GM12878 (cell line): ENCODE measurements around the gene MROH2B. TPM values are rescaled to one million over a fixed set of nuclear protein-coding genes. Genes with fewer than 3 reads are reported as not detected.

Experiments used
- ATAC-seq: fragments of 200-7000 bp; cut with Tn5 transposase; 3 replicates; pipeline ENCODE4 v1.9.1; 2020; ENCODE audit warnings: mild to moderate bottlenecking, moderate library complexity
- BruUV-seq: library from RNA; stranded (reverse); fragments of 400-500 nt; replicated peaks from 2 replicates; lab custom pipeline; 2021; lab: Mats Ljungman, UMichigan
- CTCF ChIA-PET: fragments of 300-600 bp; sonication (Branson Sonifier 250); formaldehyde crosslinking; extraction: SDS; loops from one replicate; lab custom pipeline; 2021; ENCODE audit warnings: inconsistent platforms; lab: Yijun Ruan, JAX
- POLR2A ChIA-PET: fragments of 350-600 bp; formaldehyde crosslinking; extraction: SDS; loops from one replicate; lab custom pipeline; 2021; ENCODE audit warnings: inconsistent platforms; lab: Charles Lee
- RAD21 ChIA-PET: fragments of 300-600 bp; sonication (Branson Sonifier 250); formaldehyde crosslinking; loops from one replicate; lab custom pipeline; 2023; ENCODE audit warnings: antibody characterized with exemption; ENCODE audit not compliant: unreplicated experiment; lab: Charles Lee
- SMC1A ChIA-PET: fragments of 300-600 bp; sonication (Branson Sonifier 250); formaldehyde crosslinking; loops from one replicate; lab custom pipeline; 2023; ENCODE audit not compliant: unreplicated experiment, uncharacterized antibody; lab: Charles Lee
- DNase-seq: peaks from one replicate; pipeline ENCODE4 v3.0.0-alpha.2; 2011; ENCODE audit warnings: low read depth, low spot score
- FAIRE-seq: peaks from 3 replicates; lab custom pipeline; 2011; peaks lifted over from hg19 to GRCh38; lab: Jason Lieb, UNC
- H2AFZ ChIP-seq: 2 replicates; pipeline ENCODE4 v1.6.0; 2011; ENCODE audit warnings: low read depth, low read length, control low read depth; ENCODE audit not compliant: control insufficient read depth
- H3K27ac ChIP-seq: 2 replicates; pipeline ENCODE4 v1.5.1; 2011; ENCODE audit warnings: control low read depth; ENCODE audit not compliant: control insufficient read depth, insufficient read depth
- H3K27me3 ChIP-seq, 2 experiments: replicated peaks in 1 of 2; 2 replicates each; pipeline versions ENCODE4 v1.6.0 to v1.6.1; 2011; ENCODE audit warnings: low read length in 1 of 2; ENCODE audit not compliant: control insufficient read depth in 2 of 2, insufficient read depth in 2 of 2
- H3K36me3 ChIP-seq, 2 experiments: 2 replicates each; pipeline ENCODE4 v1.5.1; 2011; ENCODE audit warnings: low read length in 1 of 2; ENCODE audit not compliant: control insufficient read depth in 2 of 2, insufficient read depth in 2 of 2
- H3K4me1 ChIP-seq: 2 replicates; pipeline ENCODE4 v1.6.1; 2011; ENCODE audit warnings: mild to moderate bottlenecking, low read length, moderate library complexity, mixed read lengths; ENCODE audit not compliant: control insufficient read depth, insufficient read depth
- H3K4me2 ChIP-seq: 2 replicates; pipeline ENCODE4 v1.6.0; 2011; ENCODE audit warnings: control low read depth; ENCODE audit not compliant: control insufficient read depth, insufficient read depth
- H3K4me3 ChIP-seq: fragments of 200-600 bp; sonication (generic); 2 replicates; pipeline ENCODE4 v1.5.1; 2016
- H3K79me2 ChIP-seq: 2 replicates; pipeline ENCODE4 v1.6.0; 2011; ENCODE audit warnings: low read length; ENCODE audit not compliant: control insufficient read depth, insufficient read depth
- H3K9ac ChIP-seq: 2 replicates; pipeline ENCODE4 v1.8.0; 2011; ENCODE audit warnings: low read length, control low read depth, mixed read lengths; ENCODE audit not compliant: control insufficient read depth, insufficient read depth
- H3K9me3 ChIP-seq: replicated peaks from 3 replicates; pipeline ENCODE4 v1.5.1; 2011; ENCODE audit warnings: mild to moderate bottlenecking, low read length; ENCODE audit not compliant: control insufficient read depth, insufficient read depth
- H4K20me1 ChIP-seq: 2 replicates; pipeline ENCODE4 v1.6.0; 2011; ENCODE audit not compliant: control insufficient read depth, insufficient read depth
- ASH2L ChIP-seq: fragments of 300-600, 200-600 bp; sonication (generic); IDR thresholded peaks from 2 replicates; pipeline ENCODE4 v1.6.1; 2017; ENCODE audit warnings: low read depth, mild to moderate bottlenecking, borderline replicate concordance
- CEBPB ChIP-seq, 2 experiments: fragments of 150-350 bp in 1 of 2; IDR thresholded peaks; 2 replicates each; pipeline ENCODE4 v1.6.1; 2012 to 2014; ENCODE audit warnings: low read depth in 2 of 2, low read length in 2 of 2, borderline replicate concordance in 1 of 2, inconsistent platforms in 1 of 2
- IKZF2 ChIP-seq, 2 experiments: fragments of 450-650 bp; IDR thresholded peaks; 2 replicates each; pipeline ENCODE4 v1.6.1; 2017; ENCODE audit warnings: mild to moderate bottlenecking in 2 of 2, moderate library complexity in 2 of 2
- NFYA ChIP-seq: IDR thresholded peaks from 2 replicates; pipeline ENCODE4 v1.6.1; 2011; ENCODE audit warnings: low read depth, mild to moderate bottlenecking, low read length, improper control_type of control experiment, borderline replicate concordance
- WRNIP1 ChIP-seq: IDR thresholded peaks from 2 replicates; pipeline ENCODE4 v1.6.1; 2011; ENCODE audit warnings: low read depth, low read length, improper control_type of control experiment, borderline replicate concordance
- WGBS: methylation state at CpG from one replicate; pipeline ENCODE4 v1.1.6; 2016; ENCODE audit warnings: low lambda C conversion rate; ENCODE audit not compliant: insufficient replicate concordance, insufficient coverage; ENCODE audit errors: missing lambda C conversion rate; 5-methylcytosine and 5-hydroxymethylcytosine counted together
- in situ Hi-C: fragments of 300-500 bp; cut with MboI; formaldehyde crosslinking; loops from 9 replicates; pipeline ENCODE4 v1.14.3; 2018; ENCODE audit warnings: mixed read lengths
- intact Hi-C: fragments of 100-400 bp; cut with micrococcal nuclease; formaldehyde crosslinking; loops from one replicate; pipeline ENCODE4 v1.14.2; 2022; ENCODE audit not compliant: unreplicated experiment
- polyA plus RNA-seq, 11 experiments: library from polyadenylated mRNA; depleted of rRNA in 4 of 11; unstranded in 6 of 11; stranded (reverse) in 5 of 11; fragments of >200 nt; fragmentation: Nextera tagmentation in 4 of 11; fragmentation: Illumina TruSeq in 1 of 11; extraction: Ambion mirVana in 4 of 11; extraction: Trizol in 1 of 11; gene quantifications; 1 replicate in 1 of 11; 2 replicates in 10 of 11; pipeline versions ENCODE4 v1.2.1 to v1.2.3, GENCODE V29; 2011 to 2016; ENCODE audit warnings: inconsistent platforms in 2 of 11, missing spikeins in 2 of 11, low read depth in 1 of 11
- total RNA-seq, 4 experiments: library from RNA; depleted of rRNA in 3 of 4; stranded (reverse); fragments of >200 nt in 3 of 4; fragmentation: Illumina TruSeq in 1 of 4; extraction: Trizol in 1 of 4; gene quantifications; 2 replicates each; pipeline versions ENCODE4 v1.2.1 to v1.2.3, GENCODE V29; 2013 to 2021
- TF ChIP-seq, protein P1 (sequence below): fragments of 450-650 bp; IDR thresholded peaks from 2 replicates; pipeline ENCODE4 v1.6.1; 2014; ENCODE audit warnings: mild to moderate bottlenecking
- TF ChIP-seq, protein P2 (sequence below): fragments of 450-650 bp; IDR thresholded peaks from 2 replicates; pipeline ENCODE4 v1.6.1; 2017; ENCODE audit warnings: mild to moderate bottlenecking, moderate library complexity
- TF ChIP-seq, protein P3 (sequence below): fragments of 150-350 bp; IDR thresholded peaks from 2 replicates; pipeline ENCODE4 v1.6.1; 2014; ENCODE audit warnings: mild to moderate bottlenecking, low read depth, low read length
- TF ChIP-seq, protein P4 (sequence below): IDR thresholded peaks from 2 replicates; pipeline ENCODE4 v1.6.1; 2011; ENCODE audit warnings: borderline replicate concordance, low read depth, mild to moderate bottlenecking, moderate library complexity, mixed read lengths, low read length; ENCODE audit not compliant: insufficient read depth; ENCODE audit errors: extremely low read length
- TF ChIP-seq, protein P5 (sequence below): fragments of 450-650 bp; IDR thresholded peaks from 2 replicates; pipeline ENCODE4 v1.6.1; 2016; ENCODE audit warnings: mild to moderate bottlenecking, moderate library complexity, borderline replicate concordance

The MROH2B gene
- total and polyA plus RNA-seq, 10 of the 15 experiments (the other 5 are each of a cell fraction or from before 2014, with no cell fraction given) = not detected

DNA sequence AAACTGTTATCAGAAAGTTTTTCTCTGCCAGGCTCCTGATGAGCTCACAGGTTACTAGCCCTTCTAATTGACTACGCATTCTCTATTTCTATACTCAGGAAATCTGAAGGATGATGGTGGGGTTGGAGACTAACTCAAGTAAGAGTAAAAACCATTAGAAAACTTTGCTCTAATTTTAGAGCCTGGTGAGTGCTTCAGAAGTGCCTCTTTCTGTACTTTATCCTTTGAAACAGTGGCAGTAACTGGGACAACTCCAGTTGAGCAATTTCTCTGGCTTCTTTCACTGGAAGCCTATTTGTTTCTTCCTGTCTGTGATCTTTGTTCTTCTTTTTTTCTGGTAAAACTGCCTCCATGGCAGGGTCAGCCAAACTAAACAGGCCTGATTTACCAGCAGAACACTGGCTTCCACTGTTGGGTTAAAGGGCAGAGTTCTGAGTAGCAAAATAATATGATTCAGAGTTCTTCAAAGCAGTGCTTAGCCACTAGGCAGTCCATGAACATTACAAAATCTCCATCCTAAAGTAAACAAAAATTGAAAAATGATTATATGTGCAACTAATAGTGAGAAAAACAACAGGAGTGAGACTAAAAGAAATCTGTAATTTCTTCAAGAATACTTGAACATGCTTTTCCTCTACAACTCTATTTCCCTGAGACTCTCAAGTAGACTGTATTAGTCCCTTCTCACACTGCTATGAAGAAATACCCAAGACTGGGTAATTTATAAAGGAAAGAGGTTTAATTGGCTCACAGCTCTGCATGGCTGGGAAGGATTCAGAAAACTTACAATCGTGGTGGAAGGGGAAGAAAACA, 79.8 kb downstream of the MROH2B start:
- ChIA-PET RAD21 (no interaction called here), POLR2A (no interaction called here), CTCF (no interaction called here), SMC1A (no interaction called here)
- in situ Hi-C loops (no loop called here), intact Hi-C loops (no loop called here)
- H3K4me2 ChIP-seq = no peak overlapping the region
- 0% methylated on average over 2 of the region's 2 CpGs for WGBS
- no peak for DNase-seq
- no peaks in the 10 kb centered on the region for H3K27me3 ChIP-seq
- ATAC-seq = no peak
- H3K79me2 ChIP-seq = no peaks in the 10 kb centered on the region
- H3K27ac ChIP-seq = no peak overlapping the region
- no peaks in the 10 kb centered on the region for H3K36me3 ChIP-seq
- no peak overlapping the region for H3K9ac ChIP-seq
- H2AFZ ChIP-seq = no peak overlapping the region
- H3K4me1 ChIP-seq = no peaks in the 10 kb centered on the region
- no peak for FAIRE-seq
- no TSS peak for BruUV-seq
- no peak overlapping the region for H3K4me3 ChIP-seq
- H3K9me3 ChIP-seq = no peaks in the 10 kb centered on the region
- no peaks in the 10 kb centered on the region for H4K20me1 ChIP-seq
- TF ChIP-seq, protein P1, sequence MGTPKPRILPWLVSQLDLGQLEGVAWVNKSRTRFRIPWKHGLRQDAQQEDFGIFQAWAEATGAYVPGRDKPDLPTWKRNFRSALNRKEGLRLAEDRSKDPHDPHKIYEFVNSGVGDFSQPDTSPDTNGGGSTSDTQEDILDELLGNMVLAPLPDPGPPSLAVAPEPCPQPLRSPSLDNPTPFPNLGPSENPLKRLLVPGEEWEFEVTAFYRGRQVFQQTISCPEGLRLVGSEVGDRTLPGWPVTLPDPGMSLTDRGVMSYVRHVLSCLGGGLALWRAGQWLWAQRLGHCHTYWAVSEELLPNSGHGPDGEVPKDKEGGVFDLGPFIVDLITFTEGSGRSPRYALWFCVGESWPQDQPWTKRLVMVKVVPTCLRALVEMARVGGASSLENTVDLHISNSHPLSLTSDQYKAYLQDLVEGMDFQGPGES = no peak
- TF ChIP-seq NFYA (no peak), ASH2L (no peak), IKZF2 (IDR thresholded peaks at IDR 0.05) (no peak), CEBPB (IDR thresholded peaks at IDR 0.05; ENCODE audit: borderline replicate concordance in 1 of 2, low read depth in 2 of 2, low read length in 2 of 2) (no peak), WRNIP1 (no peak)
- TF ChIP-seq, protein P2, sequence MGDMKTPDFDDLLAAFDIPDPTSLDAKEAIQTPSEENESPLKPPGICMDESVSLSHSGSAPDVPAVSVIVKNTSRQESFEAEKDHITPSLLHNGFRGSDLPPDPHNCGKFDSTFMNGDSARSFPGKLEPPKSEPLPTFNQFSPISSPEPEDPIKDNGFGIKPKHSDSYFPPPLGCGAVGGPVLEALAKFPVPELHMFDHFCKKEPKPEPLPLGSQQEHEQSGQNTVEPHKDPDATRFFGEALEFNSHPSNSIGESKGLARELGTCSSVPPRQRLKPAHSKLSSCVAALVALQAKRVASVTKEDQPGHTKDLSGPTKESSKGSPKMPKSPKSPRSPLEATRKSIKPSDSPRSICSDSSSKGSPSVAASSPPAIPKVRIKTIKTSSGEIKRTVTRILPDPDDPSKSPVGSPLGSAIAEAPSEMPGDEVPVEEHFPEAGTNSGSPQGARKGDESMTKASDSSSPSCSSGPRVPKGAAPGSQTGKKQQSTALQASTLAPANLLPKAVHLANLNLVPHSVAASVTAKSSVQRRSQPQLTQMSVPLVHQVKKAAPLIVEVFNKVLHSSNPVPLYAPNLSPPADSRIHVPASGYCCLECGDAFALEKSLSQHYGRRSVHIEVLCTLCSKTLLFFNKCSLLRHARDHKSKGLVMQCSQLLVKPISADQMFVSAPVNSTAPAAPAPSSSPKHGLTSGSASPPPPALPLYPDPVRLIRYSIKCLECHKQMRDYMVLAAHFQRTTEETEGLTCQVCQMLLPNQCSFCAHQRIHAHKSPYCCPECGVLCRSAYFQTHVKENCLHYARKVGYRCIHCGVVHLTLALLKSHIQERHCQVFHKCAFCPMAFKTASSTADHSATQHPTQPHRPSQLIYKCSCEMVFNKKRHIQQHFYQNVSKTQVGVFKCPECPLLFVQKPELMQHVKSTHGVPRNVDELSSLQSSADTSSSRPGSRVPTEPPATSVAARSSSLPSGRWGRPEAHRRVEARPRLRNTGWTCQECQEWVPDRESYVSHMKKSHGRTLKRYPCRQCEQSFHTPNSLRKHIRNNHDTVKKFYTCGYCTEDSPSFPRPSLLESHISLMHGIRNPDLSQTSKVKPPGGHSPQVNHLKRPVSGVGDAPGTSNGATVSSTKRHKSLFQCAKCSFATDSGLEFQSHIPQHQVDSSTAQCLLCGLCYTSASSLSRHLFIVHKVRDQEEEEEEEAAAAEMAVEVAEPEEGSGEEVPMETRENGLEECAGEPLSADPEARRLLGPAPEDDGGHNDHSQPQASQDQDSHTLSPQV = no peak
- TF ChIP-seq, protein P3, sequence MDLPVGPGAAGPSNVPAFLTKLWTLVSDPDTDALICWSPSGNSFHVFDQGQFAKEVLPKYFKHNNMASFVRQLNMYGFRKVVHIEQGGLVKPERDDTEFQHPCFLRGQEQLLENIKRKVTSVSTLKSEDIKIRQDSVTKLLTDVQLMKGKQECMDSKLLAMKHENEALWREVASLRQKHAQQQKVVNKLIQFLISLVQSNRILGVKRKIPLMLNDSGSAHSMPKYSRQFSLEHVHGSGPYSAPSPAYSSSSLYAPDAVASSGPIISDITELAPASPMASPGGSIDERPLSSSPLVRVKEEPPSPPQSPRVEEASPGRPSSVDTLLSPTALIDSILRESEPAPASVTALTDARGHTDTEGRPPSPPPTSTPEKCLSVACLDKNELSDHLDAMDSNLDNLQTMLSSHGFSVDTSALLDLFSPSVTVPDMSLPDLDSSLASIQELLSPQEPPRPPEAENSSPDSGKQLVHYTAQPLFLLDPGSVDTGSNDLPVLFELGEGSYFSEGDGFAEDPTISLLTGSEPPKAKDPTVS = no peak
- TF ChIP-seq, protein P4, sequence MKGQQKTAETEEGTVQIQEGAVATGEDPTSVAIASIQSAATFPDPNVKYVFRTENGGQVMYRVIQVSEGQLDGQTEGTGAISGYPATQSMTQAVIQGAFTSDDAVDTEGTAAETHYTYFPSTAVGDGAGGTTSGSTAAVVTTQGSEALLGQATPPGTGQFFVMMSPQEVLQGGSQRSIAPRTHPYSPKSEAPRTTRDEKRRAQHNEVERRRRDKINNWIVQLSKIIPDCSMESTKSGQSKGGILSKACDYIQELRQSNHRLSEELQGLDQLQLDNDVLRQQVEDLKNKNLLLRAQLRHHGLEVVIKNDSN = no peak
- TF ChIP-seq, protein P5, sequence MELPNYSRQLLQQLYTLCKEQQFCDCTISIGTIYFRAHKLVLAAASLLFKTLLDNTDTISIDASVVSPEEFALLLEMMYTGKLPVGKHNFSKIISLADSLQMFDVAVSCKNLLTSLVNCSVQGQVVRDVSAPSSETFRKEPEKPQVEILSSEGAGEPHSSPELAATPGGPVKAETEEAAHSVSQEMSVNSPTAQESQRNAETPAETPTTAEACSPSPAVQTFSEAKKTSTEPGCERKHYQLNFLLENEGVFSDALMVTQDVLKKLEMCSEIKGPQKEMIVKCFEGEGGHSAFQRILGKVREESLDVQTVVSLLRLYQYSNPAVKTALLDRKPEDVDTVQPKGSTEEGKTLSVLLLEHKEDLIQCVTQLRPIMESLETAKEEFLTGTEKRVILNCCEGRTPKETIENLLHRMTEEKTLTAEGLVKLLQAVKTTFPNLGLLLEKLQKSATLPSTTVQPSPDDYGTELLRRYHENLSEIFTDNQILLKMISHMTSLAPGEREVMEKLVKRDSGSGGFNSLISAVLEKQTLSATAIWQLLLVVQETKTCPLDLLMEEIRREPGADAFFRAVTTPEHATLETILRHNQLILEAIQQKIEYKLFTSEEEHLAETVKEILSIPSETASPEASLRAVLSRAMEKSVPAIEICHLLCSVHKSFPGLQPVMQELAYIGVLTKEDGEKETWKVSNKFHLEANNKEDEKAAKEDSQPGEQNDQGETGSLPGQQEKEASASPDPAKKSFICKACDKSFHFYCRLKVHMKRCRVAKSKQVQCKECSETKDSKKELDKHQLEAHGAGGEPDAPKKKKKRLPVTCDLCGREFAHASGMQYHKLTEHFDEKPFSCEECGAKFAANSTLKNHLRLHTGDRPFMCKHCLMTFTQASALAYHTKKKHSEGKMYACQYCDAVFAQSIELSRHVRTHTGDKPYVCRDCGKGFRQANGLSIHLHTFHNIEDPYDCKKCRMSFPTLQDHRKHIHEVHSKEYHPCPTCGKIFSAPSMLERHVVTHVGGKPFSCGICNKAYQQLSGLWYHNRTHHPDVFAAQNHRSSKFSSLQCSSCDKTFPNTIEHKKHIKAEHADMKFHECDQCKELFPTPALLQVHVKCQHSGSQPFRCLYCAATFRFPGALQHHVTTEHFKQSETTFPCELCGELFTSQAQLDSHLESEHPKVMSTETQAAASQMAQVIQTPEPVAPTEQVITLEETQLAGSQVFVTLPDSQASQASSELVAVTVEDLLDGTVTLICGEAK = no peak
